ENCODE measurements around the gene TM9SF2. TPM values are rescaled to one million over a fixed set of nuclear protein-coding genes. Genes with fewer than 3 reads are reported as not detected.

TM9SF2 gene
- total RNA-seq, 2 experiments from 2014 or later: 61.8 to 62.4 TPM

GRCh38 chr13:99507551-99507950 is 6.3 kb downstream of the TM9SF2 start:
- Mint-ChIP-seq H3K4me1 (peaks cover 76% of the 10 kb centered on the region), H3K36me3 (peaks cover 51% of the 10 kb centered on the region), H3K27ac (no peak overlapping the region), H3K4me3 (no peak overlapping the region), H3K9me3 (peaks cover 14% of the 10 kb centered on the region), H3K27me3 (no peaks in the 10 kb centered on the region)
- no peak for DNase-seq

GRCh38 chr13:99507986-99508385 is 6.7 kb downstream of the TM9SF2 start:
- Mint-ChIP-seq H3K4me1 (peaks cover 76% of the 10 kb centered on the region), H3K27ac (no peak overlapping the region), H3K36me3 (peaks cover 52% of the 10 kb centered on the region), H3K4me3 (no peak overlapping the region), H3K9me3 (peaks cover 14% of the 10 kb centered on the region), H3K27me3 (no peaks in the 10 kb centered on the region)
- DNase-seq: no peak

- H3K4me3 Mint-ChIP-seq: no peak overlapping the region
- H3K4me1 Mint-ChIP-seq: peaks cover 70% of the 10 kb centered on the region
- H3K27ac Mint-ChIP-seq: no peak overlapping the region
- no peak for DNase-seq
- peaks cover 46% of the 10 kb centered on the region for H3K36me3 Mint-ChIP-seq
- H3K27me3 Mint-ChIP-seq: no peaks in the 10 kb centered on the region
- H3K9me3 Mint-ChIP-seq: peaks cover 14% of the 10 kb centered on the region
Measured at GRCh38 chr13:99509479-99509878, 8.2 kb downstream of the TM9SF2 start.

- no peak for DNase-seq
- H3K27ac Mint-ChIP-seq: no peak overlapping the region
- peaks cover 18% of the 10 kb centered on the region for H3K36me3 Mint-ChIP-seq
- H3K9me3 Mint-ChIP-seq: peaks cover 6% of the 10 kb centered on the region
- H3K27me3 Mint-ChIP-seq: no peaks in the 10 kb centered on the region
- no peak overlapping the region for H3K4me3 Mint-ChIP-seq
- H3K4me1 Mint-ChIP-seq: peaks cover 52% of the 10 kb centered on the region
Measured at GRCh38 chr13:99514801-99515200, 13.5 kb downstream of the TM9SF2 start.

GRCh38 chr13:99516153-99516929 is 15.1 kb downstream of the TM9SF2 start:
- DNase-seq: no peak
- H3K4me3 Mint-ChIP-seq: no peak overlapping the region
- no peaks in the 10 kb centered on the region for H3K9me3 Mint-ChIP-seq
- no peak overlapping the region for H3K27ac Mint-ChIP-seq
- H3K27me3 Mint-ChIP-seq: no peaks in the 10 kb centered on the region
- H3K4me1 Mint-ChIP-seq: peaks cover 36% of the 10 kb centered on the region
- H3K36me3 Mint-ChIP-seq: peaks cover 8% of the 10 kb centered on the region

- no peaks in the 10 kb centered on the region for H3K27me3 Mint-ChIP-seq
- H3K36me3 Mint-ChIP-seq: peaks cover 7% of the 10 kb centered on the region
- no peak for DNase-seq
- no peak overlapping the region for H3K4me3 Mint-ChIP-seq
- H3K9me3 Mint-ChIP-seq: no peaks in the 10 kb centered on the region
- H3K27ac Mint-ChIP-seq: no peak overlapping the region
- H3K4me1 Mint-ChIP-seq: peaks cover 25% of the 10 kb centered on the region
Measured at GRCh38 chr13:99517577-99517976, 16.3 kb downstream of the TM9SF2 start.

GRCh38 chr13:99517984-99518383 is 16.7 kb downstream of the TM9SF2 start:
- peaks cover 6% of the 10 kb centered on the region for H3K36me3 Mint-ChIP-seq
- no peaks in the 10 kb centered on the region for H3K27me3 Mint-ChIP-seq
- no peak for DNase-seq
- peaks cover 22% of the 10 kb centered on the region for H3K4me1 Mint-ChIP-seq
- H3K27ac Mint-ChIP-seq: no peak overlapping the region
- H3K4me3 Mint-ChIP-seq: no peak overlapping the region
- no peaks in the 10 kb centered on the region for H3K9me3 Mint-ChIP-seq

- H3K27me3 Mint-ChIP-seq: no peaks in the 10 kb centered on the region
Measured at GRCh38 chr13:99522298-99522697, 21.0 kb downstream of the TM9SF2 start.

GRCh38 chr13:99523838-99524237 is 22.6 kb downstream of the TM9SF2 start:
- Mint-ChIP-seq H3K4me3 (no peak overlapping the region), H3K9me3 (no peaks in the 10 kb centered on the region), H3K27ac (no peak overlapping the region), H3K4me1 (peaks cover 28% of the 10 kb centered on the region), H3K27me3 (no peaks in the 10 kb centered on the region), H3K36me3 (peaks cover 34% of the 10 kb centered on the region)
- DNase-seq: no peak

More at GRCh38 chr13:99522298-99522697, 21.0 kb downstream of the TM9SF2 start:
- peaks cover 26% of the 10 kb centered on the region for H3K4me1 Mint-ChIP-seq
- peaks cover 33% of the 10 kb centered on the region for H3K36me3 Mint-ChIP-seq
- no peaks in the 10 kb centered on the region for H3K9me3 Mint-ChIP-seq
- no peak for DNase-seq
- H3K4me3 Mint-ChIP-seq: no peak overlapping the region
- no peak overlapping the region for H3K27ac Mint-ChIP-seq

- DNase-seq: no peak
- Mint-ChIP-seq H3K27me3 (no peaks in the 10 kb centered on the region), H3K36me3 (peaks cover 32% of the 10 kb centered on the region), H3K9me3 (no peaks in the 10 kb centered on the region), H3K27ac (no peak overlapping the region), H3K4me1 (peaks cover 28% of the 10 kb centered on the region), H3K4me3 (no peak overlapping the region)
Measured at GRCh38 chr13:99525967-99526366, 24.7 kb downstream of the TM9SF2 start.

- Mint-ChIP-seq H3K27ac (peak overlapping the region; percentile 39), H3K9me3 (no peaks in the 10 kb centered on the region), H3K4me1 (peaks cover 28% of the 10 kb centered on the region), H3K4me3 (no peak overlapping the region), H3K27me3 (no peaks in the 10 kb centered on the region), H3K36me3 (peaks cover 31% of the 10 kb centered on the region)
- no peak for DNase-seq
Measured at GRCh38 chr13:99526549-99526948, 25.3 kb downstream of the TM9SF2 start.

GRCh38 chr13:99527301-99527700 is 26.0 kb downstream of the TM9SF2 start:
- Mint-ChIP-seq H3K27me3 (no peaks in the 10 kb centered on the region), H3K4me1 (peaks cover 28% of the 10 kb centered on the region), H3K9me3 (no peaks in the 10 kb centered on the region), H3K27ac (no peak overlapping the region), H3K4me3 (no peak overlapping the region), H3K36me3 (peaks cover 33% of the 10 kb centered on the region)
- no peak for DNase-seq

- Mint-ChIP-seq H3K9me3 (no peaks in the 10 kb centered on the region), H3K4me1 (peaks cover 29% of the 10 kb centered on the region), H3K36me3 (peaks cover 34% of the 10 kb centered on the region), H3K27ac (no peak overlapping the region), H3K4me3 (no peak overlapping the region), H3K27me3 (no peaks in the 10 kb centered on the region)
- no peak for DNase-seq
Measured at GRCh38 chr13:99528547-99528946, 27.3 kb downstream of the TM9SF2 start.

- Mint-ChIP-seq H3K4me3 (no peak overlapping the region), H3K4me1 (peaks cover 14% of the 10 kb centered on the region), H3K27ac (no peak overlapping the region), H3K27me3 (no peaks in the 10 kb centered on the region), H3K36me3 (peaks cover 23% of the 10 kb centered on the region), H3K9me3 (no peaks in the 10 kb centered on the region)
- DNase-seq: no peak
Measured at GRCh38 chr13:99536023-99536422, 34.8 kb downstream of the TM9SF2 start.

GRCh38 chr13:99540530-99540929 is 39.3 kb downstream of the TM9SF2 start:
- Mint-ChIP-seq H3K27me3 (no peaks in the 10 kb centered on the region), H3K27ac (no peak overlapping the region), H3K36me3 (peaks cover 38% of the 10 kb centered on the region), H3K4me3 (no peak overlapping the region), H3K9me3 (no peaks in the 10 kb centered on the region), H3K4me1 (peaks cover 28% of the 10 kb centered on the region)
- DNase-seq: no peak

GRCh38 chr13:99542788-99543406 is 41.6 kb downstream of the TM9SF2 start:
- Mint-ChIP-seq H3K27ac (peak overlapping the region; percentile 19), H3K36me3 (peaks cover 44% of the 10 kb centered on the region)
- DNase-seq: peak; percentile 51

More at GRCh38 chr13:99542788-99543406, 41.6 kb downstream of the TM9SF2 start:
- Mint-ChIP-seq H3K4me1 (peaks cover 30% of the 10 kb centered on the region), H3K4me3 (no peak overlapping the region), H3K27me3 (no peaks in the 10 kb centered on the region), H3K9me3 (no peaks in the 10 kb centered on the region)

All from activated naive CD8-positive, alpha-beta T cell treated with anti-CD3 and anti-CD28 coated beads for 36 hours (primary cell).